Neural cell (in vitro differentiated cells): ENCODE measurements around the gene GLCE. TPM values are rescaled to one million over a fixed set of nuclear protein-coding genes. Genes with fewer than 3 reads are reported as not detected.

Source experiments
- H2AFZ ChIP-seq: fragments of 200-600, 300-800 bp; sonication (generic), shearing (Covaris generic); 2 replicates; pipeline ENCODE4 v1.6.0; 2014; ENCODE audit warnings: low read depth, mild to moderate bottlenecking, antibody characterized with exemption, low read length, moderate library complexity
- H3F3A ChIP-seq: fragments of 200-600 bp; shearing (Covaris generic); 2 replicates; pipeline ENCODE4 v1.6.1; 2016; ENCODE audit warnings: mild to moderate bottlenecking, moderate library complexity, mixed read lengths, antibody characterized with exemption, low read length; ENCODE audit not compliant: insufficient read depth, poor library complexity, severe bottlenecking
- H3K27ac ChIP-seq: fragments of 200-600, 300-800 bp; sonication (generic), shearing (Covaris generic); 2 replicates; pipeline ENCODE4 v1.5.1; 2014; ENCODE audit warnings: mild to moderate bottlenecking, low read length, moderate library complexity
- H3K27me3 ChIP-seq: fragments of 300-800, 200-600 bp; sonication (generic), shearing (Covaris generic); 2 replicates; pipeline ENCODE4 v1.6.0; 2014; ENCODE audit warnings: mild to moderate bottlenecking, low read depth, low read length, moderate library complexity; ENCODE audit not compliant: insufficient read depth
- H3K36me3 ChIP-seq: fragments of 300-800, 200-600 bp; sonication (generic), shearing (Covaris generic); 2 replicates; pipeline ENCODE4 v1.5.1; 2014; ENCODE audit warnings: mild to moderate bottlenecking, antibody characterized with exemption, low read length, moderate library complexity; ENCODE audit not compliant: insufficient read depth
- H3K4me2 ChIP-seq: fragments of 300-800, 200-600 bp; sonication (generic), shearing (Covaris generic); 2 replicates; pipeline ENCODE4 v1.6.0; 2014; ENCODE audit warnings: mild to moderate bottlenecking, low read length
- H3K4me3 ChIP-seq: fragments of 300-800, 200-600 bp; sonication (generic), shearing (Covaris generic); 2 replicates; pipeline ENCODE4 v1.5.1; 2014; ENCODE audit warnings: mild to moderate bottlenecking, low read length, moderate library complexity
- H3K79me2 ChIP-seq: fragments of 200-600 bp; shearing (Covaris generic); replicated peaks from 2 replicates; pipeline ENCODE4 v1.6.0; 2014; ENCODE audit warnings: mild to moderate bottlenecking, low read length, moderate library complexity; ENCODE audit not compliant: insufficient read depth
- H3K9ac ChIP-seq: fragments of 300-800, 200-600 bp; sonication (generic), shearing (Covaris generic); 2 replicates; pipeline ENCODE4 v1.6.1; 2016; ENCODE audit warnings: mild to moderate bottlenecking, low read length, mixed read lengths
- H3K9me2 ChIP-seq: fragments of 200-600 bp; shearing (Covaris generic); 2 replicates; pipeline ENCODE4 v1.6.1; 2016; ENCODE audit warnings: mild to moderate bottlenecking, low read length, mixed read lengths; ENCODE audit not compliant: insufficient read depth
- H3K9me3 ChIP-seq: fragments of 200-600, 300-800 bp; sonication (generic), shearing (Covaris generic); 2 replicates; pipeline ENCODE4 v1.6.1; 2016; ENCODE audit warnings: mild to moderate bottlenecking, mixed run types, low read length, moderate library complexity, mixed read lengths
- H4K20me1 ChIP-seq: fragments of 200-600 bp; shearing (Covaris generic); 2 replicates; pipeline ENCODE4 v1.6.1; 2016; ENCODE audit warnings: mild to moderate bottlenecking, mixed run types; ENCODE audit not compliant: insufficient read depth
- EP300 ChIP-seq: fragments of 450-650 bp; conservative IDR thresholded peaks from 2 replicates; pipeline ENCODE4 v1.6.1; 2014; ENCODE audit warnings: antibody characterized with exemption, mild to moderate bottlenecking, moderate library complexity; ENCODE audit not compliant: poor library complexity, severe bottlenecking
- EZH2 ChIP-seq: fragments of 200-600, 300-800 bp; shearing (Covaris generic), sonication (generic); IDR thresholded peaks from 2 replicates; pipeline ENCODE4 v1.6.1; 2014; ENCODE audit warnings: antibody characterized with exemption, low read length, borderline replicate concordance, mild to moderate bottlenecking; ENCODE audit not compliant: insufficient read depth, poor library complexity, severe bottlenecking
- MXI1 ChIP-seq: fragments of 450-650 bp; conservative IDR thresholded peaks from 2 replicates; pipeline ENCODE4 v1.6.1; 2014; ENCODE audit warnings: antibody characterized with exemption, mild to moderate bottlenecking; ENCODE audit not compliant: poor library complexity, severe bottlenecking
- POLR2AphosphoS5 ChIP-seq: IDR thresholded peaks from 2 replicates; pipeline ENCODE4 v1.6.1; 2012
- RAD21 ChIP-seq: fragments of 450-650 bp; conservative IDR thresholded peaks from 2 replicates; pipeline ENCODE4 v1.6.1; 2014; ENCODE audit warnings: antibody characterized with exemption, mild to moderate bottlenecking, moderate library complexity
- REST ChIP-seq: IDR thresholded peaks from 2 replicates; pipeline ENCODE4 v1.6.1; 2012; ENCODE audit warnings: borderline replicate concordance
- SMC3 ChIP-seq: fragments of 450-650 bp; conservative IDR thresholded peaks from 2 replicates; pipeline ENCODE4 v1.6.1; 2014; ENCODE audit warnings: antibody characterized with exemption, mild to moderate bottlenecking, moderate library complexity; ENCODE audit not compliant: poor library complexity
- TAF1 ChIP-seq: IDR thresholded peaks from 2 replicates; pipeline ENCODE4 v1.6.1; 2012; ENCODE audit warnings: low read depth
- polyA plus RNA-seq: library from polyadenylated mRNA; depleted of rRNA; stranded (reverse); fragments of >200 nt; gene quantifications from 2 replicates; pipeline ENCODE4 v1.2.3, GENCODE V29; 2014
- TF ChIP-seq, protein P1 (sequence below): fragments of 450-650 bp; IDR thresholded peaks from 2 replicates; pipeline ENCODE4 v1.5.1; 2014; ENCODE audit warnings: antibody characterized with exemption, mild to moderate bottlenecking, moderate library complexity; ENCODE audit not compliant: poor library complexity, severe bottlenecking

The GLCE gene
- polyA plus RNA-seq, 1 donor from 2014 or later = 31.5 TPM

- Histone ChIP-seq H3K4me2 (no peak overlapping the region), H2AFZ (no peak overlapping the region), H4K20me1 (no peaks in the 10 kb centered on the region), H3K9ac (no peak overlapping the region), H3K9me3 (peaks cover 2% of the 10 kb centered on the region), H3K4me3 (no peak overlapping the region), H3K27me3 (no peaks in the 10 kb centered on the region), H3K27ac (no peak overlapping the region), H3K79me2 (no peaks in the 10 kb centered on the region), H3K9me2 (no peaks in the 10 kb centered on the region), H3K36me3 (no peaks in the 10 kb centered on the region), H3F3A (no peaks in the 10 kb centered on the region)
- no peak for TF ChIP-seq MXI1
- no peak for TF ChIP-seq EZH2
- TF ChIP-seq TAF1 = no peak
- TF ChIP-seq SMC3 = no peak
- TF ChIP-seq POLR2AphosphoS5 = no peak
- TF ChIP-seq, protein P1, sequence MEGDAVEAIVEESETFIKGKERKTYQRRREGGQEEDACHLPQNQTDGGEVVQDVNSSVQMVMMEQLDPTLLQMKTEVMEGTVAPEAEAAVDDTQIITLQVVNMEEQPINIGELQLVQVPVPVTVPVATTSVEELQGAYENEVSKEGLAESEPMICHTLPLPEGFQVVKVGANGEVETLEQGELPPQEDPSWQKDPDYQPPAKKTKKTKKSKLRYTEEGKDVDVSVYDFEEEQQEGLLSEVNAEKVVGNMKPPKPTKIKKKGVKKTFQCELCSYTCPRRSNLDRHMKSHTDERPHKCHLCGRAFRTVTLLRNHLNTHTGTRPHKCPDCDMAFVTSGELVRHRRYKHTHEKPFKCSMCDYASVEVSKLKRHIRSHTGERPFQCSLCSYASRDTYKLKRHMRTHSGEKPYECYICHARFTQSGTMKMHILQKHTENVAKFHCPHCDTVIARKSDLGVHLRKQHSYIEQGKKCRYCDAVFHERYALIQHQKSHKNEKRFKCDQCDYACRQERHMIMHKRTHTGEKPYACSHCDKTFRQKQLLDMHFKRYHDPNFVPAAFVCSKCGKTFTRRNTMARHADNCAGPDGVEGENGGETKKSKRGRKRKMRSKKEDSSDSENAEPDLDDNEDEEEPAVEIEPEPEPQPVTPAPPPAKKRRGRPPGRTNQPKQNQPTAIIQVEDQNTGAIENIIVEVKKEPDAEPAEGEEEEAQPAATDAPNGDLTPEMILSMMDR = no peak
- TF ChIP-seq REST = no peak
- TF ChIP-seq EP300 = no peak
- TF ChIP-seq RAD21 = no peak
These were observed 62.8 kb downstream of the GLCE start for GRCh38 chr15:69223083-69223813.

DNA sequence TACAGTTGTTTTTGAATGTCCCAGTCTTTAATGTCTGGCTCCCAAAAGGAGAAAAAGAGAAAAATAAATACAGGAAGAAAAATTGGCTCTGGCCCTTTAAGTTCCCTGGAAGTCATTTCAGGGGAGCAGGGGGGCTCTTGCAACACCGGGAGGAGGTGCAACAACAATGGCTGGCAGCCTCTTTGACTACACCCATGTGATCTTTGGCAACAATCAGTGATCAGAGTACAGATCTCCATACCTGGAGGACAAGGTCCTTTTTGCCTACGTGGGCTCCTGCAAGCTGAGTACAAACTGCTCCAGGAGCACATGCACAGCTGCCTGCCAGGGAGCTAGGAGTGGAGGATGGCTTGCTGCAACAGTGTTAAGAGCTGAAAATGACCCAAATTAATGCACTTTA, 63.9 kb downstream of the GLCE start:
- H2AFZ ChIP-seq = no peak overlapping the region
- H3K9me2 ChIP-seq = no peaks in the 10 kb centered on the region
- H3K27me3 ChIP-seq = no peaks in the 10 kb centered on the region
- H3K79me2 ChIP-seq = no peaks in the 10 kb centered on the region
- TF ChIP-seq POLR2AphosphoS5 (no peak), TAF1 (no peak)
- no peaks in the 10 kb centered on the region for H3F3A ChIP-seq
- H3K9me3 ChIP-seq = peaks cover 2% of the 10 kb centered on the region
- no peak overlapping the region for H3K4me2 ChIP-seq
- no peaks in the 10 kb centered on the region for H4K20me1 ChIP-seq
- no peak overlapping the region for H3K9ac ChIP-seq
- no peak overlapping the region for H3K4me3 ChIP-seq
- H3K27ac ChIP-seq = no peak overlapping the region
- no peaks in the 10 kb centered on the region for H3K36me3 ChIP-seq
